GM18861 (cell line): ENCODE results near the gene SLC4A2.

ENCODE experiments used
- ATAC-seq: cut with Tn5 transposase; IDR thresholded peaks from one replicate; pipeline ENCODE4 v1.9.1; 2021; ENCODE audit not compliant: unreplicated experiment

SLC4A2 gene

GRCh38 chr7:151078233-151079040 is 19.0 kb downstream of the SLC4A2 start:
- no peak for ATAC-seq

DNA sequence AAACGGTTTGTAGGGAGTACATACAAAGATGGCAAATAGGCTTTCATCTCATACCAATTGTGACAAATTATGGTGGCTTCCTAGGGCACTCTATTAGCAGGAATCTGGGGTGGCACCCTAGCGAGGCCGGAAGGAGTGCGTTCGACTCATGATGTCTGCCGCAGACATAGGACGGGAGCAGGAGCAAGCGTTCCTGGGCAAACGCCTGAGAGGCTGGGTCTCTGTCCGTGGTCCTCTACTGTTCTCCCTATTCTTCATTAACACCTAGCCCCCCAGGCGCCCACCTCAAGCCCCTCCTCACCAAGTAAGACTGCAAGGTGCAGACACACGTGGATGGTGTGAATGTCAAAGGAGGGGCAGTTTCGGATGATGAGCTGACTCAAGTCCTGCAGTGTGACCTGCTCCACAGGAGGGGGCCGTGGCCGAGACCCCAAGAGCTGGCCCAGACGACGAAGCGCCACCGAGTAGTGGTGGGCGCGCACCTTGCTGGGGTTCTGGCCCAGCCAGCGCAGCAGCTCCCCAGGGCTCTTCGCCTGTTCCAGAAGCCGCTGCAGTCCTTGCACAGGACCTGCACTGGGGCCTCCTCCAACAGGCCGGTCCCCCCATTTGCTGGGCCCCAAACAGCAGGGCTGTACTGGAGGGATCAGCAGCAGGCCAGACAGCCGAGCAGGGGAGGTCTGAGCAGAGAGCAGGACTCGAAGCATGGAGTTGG is 20.0 kb downstream of the SLC4A2 start:
- ATAC-seq, result no peak

GRCh38 chr7:151080067-151080521 is 20.7 kb downstream of the SLC4A2 start:
- ATAC-seq, result no peak

GRCh38 chr7:151080522-151081169 is 21.3 kb downstream of the SLC4A2 start, which contains the start of gene FASTK:
Gene FASTK, minus strand, starts transcription at chr7:151080809. Its CDS starts 43 bp downstream, at chr7:151080766.
- ATAC-seq, result peak; percentile 70

- no peak for ATAC-seq
Measured at GRCh38 chr7:151081170-151082101, 22.0 kb downstream of the SLC4A2 start.

- ATAC-seq, result no peak
Measured at GRCh38 chr7:151082141-151083070, 23.0 kb downstream of the SLC4A2 start.

DNA sequence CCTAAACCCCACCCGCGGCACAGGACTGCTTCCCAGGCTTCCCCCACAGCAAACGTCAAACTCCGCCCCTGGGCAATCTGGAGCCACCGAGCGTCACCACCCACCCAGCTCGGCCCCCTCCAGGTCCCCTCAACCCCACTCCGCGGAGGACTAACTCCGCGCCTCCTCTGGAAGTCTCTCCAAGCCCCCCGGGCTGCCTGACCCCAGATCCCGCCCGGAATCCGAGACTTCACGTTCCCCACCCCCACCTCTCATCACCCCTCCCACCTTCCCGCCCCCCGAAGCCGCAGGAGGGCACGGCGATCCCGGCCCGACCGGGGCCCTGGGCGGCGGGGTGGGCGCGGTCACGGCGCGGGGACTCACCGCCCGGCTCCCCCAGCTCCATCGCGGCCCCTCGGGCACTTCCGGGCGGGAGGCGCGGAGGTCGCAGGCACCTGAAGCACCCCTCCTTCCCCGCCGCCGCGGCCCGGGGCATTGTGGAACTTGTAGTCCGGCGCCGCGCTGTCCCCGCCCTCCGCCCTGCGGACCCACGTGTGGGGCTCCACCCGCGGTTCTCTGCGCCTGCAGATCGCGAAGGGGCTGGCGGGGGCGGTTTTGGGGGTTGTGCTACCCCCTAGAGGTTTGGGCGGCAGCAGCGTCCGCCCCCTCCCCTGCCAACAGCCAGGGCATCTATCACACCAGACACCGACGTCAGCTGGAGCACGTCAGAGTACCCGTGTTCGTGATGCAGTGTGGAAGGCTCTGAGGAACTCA is 23.9 kb downstream of the SLC4A2 start, which contains the start of gene TMUB1:
TMUB1 (minus strand) TSS at position 423 of the 753 bp plus-strand sequence. CDS start 930 bp downstream, outside the sequence.
- ATAC-seq, result peak; percentile 36

DNA sequence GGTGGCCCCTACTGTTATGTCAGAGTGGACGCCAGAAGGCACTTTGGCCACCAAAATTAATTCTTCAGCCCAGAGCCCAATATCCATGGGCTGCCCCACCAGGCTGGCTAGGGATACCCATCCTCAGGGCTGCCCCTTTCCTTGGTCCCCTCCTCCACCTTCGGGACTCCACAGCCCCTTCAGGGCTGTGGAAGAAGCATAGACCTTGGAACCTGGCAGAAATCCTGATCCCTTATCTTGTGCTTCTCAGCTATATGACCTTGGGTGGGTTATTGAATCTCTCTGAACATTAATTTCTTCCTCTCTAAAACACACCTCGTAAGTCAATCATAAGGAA is 24.4 kb downstream of the SLC4A2 start:
- ATAC-seq, result no peak

DNA sequence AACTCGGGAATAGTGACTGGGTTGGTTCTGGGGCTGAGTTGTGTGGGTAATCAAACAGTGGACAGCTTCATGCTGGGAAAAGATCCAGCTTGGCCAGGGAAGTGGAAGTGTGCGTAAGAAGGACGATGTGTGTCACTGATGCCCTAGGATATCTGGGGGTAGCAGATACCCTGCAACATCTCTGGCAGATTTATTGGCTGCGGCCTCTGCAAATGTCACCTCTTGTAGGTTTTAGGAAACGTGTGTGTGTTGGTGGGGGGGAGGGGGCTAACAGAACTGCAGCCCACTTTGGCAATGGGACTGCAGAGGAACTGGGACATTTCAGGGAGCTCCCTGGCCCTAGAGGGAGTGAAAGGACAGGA is 25.9 kb downstream of the SLC4A2 start:
- no peak for ATAC-seq

DNA sequence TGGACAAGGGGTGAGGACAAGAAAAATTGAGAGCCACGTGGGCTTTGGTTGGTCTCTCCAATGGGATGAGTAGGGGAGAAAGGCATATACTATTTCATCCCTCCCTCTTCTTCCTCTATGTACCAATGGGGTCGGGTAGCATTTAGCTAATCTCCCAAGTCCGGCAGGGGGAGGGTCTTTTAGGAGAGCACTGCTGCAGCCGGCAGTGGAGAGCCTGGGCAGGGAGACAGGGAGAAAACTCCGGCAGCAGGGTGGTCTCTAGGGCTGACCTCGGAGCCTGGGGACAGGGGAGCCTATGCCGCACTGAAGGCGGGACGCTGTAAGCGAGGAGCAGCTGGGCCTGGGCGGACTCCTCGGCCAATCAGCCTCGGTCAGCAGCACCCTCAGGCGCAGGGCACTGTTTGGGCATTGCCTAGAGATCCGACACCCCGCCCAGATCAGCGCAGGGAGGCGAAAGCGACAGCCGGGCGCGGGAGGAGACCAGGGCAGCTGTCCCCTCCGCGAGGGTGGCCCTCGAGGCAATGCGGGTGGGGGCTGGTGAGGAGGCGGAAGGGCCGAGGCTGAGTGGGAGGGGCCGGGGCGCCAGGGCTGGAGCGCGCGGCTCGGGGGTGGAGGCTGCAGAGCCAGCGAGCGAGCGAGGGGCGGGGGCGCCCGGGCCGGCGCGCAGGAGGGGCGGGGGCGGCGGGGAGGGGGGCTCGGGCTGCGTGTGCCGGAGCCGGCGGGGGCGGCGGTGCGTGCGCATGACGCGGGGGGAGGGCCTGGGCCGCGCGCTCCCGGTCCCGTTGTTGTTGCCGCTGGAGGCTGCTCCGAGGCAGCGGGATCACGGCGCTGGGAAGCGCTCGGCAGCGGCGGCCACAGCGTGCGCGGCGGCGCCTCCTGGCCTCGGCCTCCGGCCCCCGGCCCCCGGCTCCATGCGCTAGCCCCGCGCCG is 26.6 kb downstream of the SLC4A2 start, which contains the start of gene AGAP3:
AGAP3 (plus strand) TSS at position 785 of the 930 bp plus-strand sequence. CDS start 267 bp downstream, outside the sequence.
- peak; percentile 29 for ATAC-seq

DNA sequence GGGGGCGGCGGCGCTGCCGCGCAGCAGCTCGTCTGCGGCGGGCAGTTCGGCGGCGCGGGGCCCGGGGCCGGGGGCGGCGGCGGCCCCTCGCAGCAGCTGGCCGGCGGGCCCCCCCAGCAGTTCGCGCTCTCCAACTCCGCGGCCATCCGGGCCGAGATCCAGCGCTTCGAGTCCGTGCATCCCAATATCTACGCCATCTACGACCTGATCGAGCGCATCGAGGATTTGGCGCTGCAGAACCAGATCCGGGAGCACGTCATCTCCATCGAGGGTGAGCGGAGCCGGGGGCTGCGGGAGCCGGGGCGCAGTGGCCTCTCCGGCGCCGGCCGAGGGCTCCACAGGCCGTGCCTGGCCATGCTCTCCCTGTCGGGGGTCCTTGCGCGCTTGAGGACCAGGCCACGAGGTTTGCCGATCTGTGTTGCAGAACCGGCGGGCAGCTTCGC is 27.4 kb downstream of the SLC4A2 start:
- no peak for ATAC-seq

GRCh38 chr7:151087245-151088018 is 28.0 kb downstream of the SLC4A2 start:
- ATAC-seq, result peak; percentile 30

GRCh38 chr7:151088019-151088855 is 28.8 kb downstream of the SLC4A2 start:
- no peak for ATAC-seq

DNA sequence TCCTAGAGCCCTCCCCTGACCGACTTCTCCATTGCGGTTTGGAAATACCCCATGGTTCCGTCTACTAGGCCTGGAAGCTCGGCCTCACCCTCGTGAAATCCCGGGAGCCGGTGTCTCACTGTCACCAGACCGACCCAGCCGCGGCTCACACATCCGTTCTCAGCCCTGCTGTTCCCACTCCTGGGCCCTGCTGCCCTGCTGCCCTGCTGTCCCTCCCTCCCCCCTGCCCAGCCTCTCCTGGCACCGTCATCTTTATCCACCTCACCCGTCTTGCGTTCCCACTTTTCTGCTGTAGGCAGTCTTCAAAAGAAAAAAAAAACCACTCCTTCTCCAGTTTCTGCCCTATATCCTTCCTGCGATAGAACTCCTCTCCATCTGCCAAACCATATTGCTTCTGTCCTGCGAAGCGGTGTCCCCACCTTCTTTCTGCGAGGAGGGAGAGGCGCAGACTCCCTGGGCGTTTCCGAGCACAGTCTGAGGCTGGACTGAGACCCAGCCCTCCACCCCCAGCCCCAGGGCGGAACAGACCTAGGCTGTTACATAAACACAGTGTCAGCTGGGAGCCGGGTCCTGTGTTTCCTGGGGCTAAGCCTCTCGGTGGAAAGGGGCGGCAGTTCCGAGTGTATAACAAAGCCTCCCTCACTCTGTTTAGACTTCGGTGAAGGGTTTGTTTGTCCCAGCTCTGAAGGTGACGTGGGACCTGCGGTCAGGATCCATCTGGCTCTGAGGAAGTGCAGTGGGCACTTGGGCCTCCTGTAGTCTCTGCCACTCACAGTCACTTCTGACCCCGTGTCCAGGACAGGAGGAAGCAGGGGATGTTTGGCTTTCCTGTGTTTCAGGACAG is 29.7 kb downstream of the SLC4A2 start:
- ATAC-seq, result no peak
